Measurements from ENCODE around the gene EMC9.

The EMC9 gene, protein sequence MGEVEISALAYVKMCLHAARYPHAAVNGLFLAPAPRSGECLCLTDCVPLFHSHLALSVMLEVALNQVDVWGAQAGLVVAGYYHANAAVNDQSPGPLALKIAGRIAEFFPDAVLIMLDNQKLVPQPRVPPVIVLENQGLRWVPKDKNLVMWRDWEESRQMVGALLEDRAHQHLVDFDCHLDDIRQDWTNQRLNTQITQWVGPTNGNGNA

DNA sequence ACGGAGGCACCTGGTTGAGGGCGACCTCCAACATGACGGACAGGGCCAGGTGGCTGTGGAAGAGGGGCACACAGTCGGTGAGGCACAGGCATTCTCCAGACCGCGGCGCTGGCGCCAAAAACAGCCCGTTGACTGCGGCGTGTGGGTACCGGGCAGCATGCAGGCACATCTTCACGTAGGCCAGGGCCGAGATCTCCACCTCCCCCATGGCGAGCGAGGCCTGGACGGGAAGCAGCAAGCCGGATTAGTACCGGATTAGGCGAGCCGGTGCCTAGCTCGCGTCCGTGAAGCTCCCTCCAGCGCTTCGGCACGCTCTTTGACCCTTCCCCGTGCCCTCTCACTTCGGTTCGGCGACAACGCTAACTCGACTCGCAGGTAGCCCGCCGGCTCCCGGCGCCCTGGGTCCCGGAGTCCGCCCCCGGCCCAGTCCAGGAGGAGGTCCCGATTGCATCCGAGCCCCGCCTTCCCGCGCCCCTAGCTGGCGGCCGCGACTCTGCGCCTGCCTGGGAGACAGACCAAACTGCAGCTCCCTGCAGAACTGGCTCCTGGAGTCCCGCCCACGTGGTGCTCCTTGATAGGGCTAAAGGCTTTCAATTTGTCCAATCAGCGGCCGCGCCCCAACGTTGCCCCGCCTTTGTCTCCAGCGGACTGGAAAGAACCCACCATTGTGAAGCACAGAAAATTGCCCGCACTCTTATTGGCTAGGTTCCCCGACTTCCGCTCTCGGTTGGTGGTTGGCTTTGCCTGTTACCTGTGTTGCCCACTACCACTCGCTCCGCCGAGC is at the start of gene EMC9:
EMC9 (minus strand) TSS at position 495 of the 784 bp plus-strand sequence; CDS start at position 208, 287 bp downstream.
- peak; percentile 99 for DNase-seq (ENCODE audit: low spot score)

DNA sequence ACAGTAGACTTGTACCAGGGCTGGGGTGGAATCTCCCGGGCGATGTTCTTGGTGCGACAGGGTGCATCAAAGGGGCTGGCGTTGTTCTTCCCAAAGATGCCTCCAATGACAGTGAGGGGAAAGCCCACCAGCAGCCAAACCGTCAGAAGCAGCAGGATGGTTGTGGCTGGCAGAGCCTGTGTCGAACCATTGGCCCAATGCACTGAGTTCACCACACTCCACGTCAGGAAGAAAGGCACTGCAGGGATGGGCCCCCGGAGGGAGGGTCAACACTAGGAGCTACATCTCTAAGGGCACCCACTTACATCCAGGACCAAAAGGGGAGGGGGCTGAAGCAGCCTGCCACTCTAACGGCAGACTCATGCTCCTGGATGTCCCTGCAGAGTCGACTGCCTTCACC is 49.0 kb upstream of the EMC9 start:
- no peak for DNase-seq (ENCODE audit: low spot score)

DNA sequence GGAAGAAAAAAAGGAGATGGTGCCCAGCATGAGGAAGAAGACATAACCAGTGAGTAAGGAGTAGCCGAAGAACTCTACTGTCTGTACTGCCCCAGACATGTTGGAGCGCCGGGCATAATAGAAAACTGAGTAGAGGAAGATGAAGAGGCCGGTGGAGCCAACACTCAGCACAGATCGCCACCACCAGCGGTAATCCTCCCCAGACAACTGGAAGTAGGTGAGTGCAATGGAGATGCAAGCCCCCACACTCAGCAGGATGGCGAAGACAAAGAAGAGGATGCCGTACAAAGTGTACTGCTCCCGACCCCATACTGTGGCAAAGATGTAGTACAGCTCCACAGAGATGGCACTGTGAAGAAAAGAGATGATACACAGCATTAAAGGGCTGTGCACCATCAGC is 48.1 kb upstream of the EMC9 start:
- DNase-seq (ENCODE audit: low spot score), result no peak

DNA sequence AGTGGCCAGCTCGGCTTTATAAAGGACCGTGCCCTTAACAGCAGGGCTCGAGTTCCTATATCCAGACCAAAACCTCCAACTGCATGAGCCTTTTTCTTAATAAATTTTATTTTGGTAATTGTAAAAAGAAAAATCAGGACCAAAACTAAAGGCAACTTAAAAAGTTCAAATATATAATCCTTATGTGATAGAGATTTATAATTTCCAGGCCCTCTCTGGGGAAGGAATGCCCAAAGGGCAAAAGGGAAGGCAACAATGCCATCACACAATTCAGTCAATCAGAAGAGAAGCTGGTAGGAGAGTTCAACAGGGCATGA is 47.6 kb upstream of the EMC9 start:
- no peak for DNase-seq (ENCODE audit: low spot score)

DNA sequence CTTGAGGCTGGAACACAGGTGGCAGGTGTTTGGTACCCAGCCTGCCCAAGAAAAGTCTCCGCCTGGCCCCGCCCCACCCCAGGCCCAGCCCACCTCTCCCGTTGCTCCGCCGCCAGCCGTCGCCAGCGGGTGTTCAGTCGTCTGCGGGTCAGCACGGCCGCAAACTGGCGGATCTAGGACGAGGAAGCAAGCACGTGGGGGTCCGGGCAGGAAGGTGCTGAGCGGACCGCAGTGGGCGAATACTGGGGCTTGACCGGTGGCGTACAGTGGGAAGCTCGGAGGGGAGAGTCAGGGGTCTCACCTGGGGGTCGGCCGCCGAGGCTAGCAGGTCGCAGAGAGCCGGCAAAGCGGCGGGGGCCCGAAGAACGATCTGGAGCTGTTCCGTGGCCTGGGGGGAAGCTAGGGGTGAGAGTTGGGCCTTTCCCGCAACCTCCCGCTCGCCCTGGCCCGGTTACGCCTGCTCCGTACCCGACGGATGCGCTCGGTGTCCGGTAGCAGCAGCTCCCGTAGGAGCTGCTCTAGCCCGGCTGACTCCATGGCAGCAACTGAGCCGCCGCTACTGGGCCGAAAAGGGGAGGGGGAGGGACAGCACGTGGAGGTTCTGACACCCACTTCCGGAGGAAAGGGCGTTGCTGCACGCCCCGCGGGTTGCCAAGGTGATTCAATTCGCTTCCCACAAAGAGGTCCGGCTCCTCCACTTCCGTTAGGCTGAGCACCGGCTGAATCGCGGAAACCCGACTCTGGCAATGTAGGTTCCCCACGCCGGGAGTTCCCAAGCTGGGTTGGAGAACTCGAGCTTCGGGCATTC is 47.1 kb upstream of the EMC9 start, which contains the start of gene IPO4:
IPO4 (minus strand) TSS at position 566 of the 808 bp plus-strand sequence; CDS start at position 537, 29 bp downstream.
- DNase-seq (ENCODE audit: low spot score), result peak; percentile 96

DNA sequence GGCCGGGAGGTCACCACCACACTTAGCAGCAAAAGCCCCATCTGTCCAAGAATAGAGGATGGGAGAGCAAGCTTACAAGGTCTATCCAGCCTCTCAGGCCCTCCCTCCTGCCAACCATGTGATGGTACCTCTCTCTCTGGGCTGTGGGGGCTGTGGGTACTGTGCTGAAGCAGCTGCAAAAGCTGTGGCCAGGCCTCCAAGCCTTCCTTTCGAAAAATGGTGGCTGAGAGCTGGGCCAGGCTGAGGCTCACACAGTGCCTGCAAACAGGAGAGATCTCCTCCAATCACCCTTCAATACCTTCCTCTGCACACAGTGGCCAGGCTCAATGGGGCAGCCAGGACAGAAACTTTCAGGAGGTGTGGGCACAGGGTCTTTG is 46.1 kb upstream of the EMC9 start:
- no peak for DNase-seq (ENCODE audit: low spot score)

DNA sequence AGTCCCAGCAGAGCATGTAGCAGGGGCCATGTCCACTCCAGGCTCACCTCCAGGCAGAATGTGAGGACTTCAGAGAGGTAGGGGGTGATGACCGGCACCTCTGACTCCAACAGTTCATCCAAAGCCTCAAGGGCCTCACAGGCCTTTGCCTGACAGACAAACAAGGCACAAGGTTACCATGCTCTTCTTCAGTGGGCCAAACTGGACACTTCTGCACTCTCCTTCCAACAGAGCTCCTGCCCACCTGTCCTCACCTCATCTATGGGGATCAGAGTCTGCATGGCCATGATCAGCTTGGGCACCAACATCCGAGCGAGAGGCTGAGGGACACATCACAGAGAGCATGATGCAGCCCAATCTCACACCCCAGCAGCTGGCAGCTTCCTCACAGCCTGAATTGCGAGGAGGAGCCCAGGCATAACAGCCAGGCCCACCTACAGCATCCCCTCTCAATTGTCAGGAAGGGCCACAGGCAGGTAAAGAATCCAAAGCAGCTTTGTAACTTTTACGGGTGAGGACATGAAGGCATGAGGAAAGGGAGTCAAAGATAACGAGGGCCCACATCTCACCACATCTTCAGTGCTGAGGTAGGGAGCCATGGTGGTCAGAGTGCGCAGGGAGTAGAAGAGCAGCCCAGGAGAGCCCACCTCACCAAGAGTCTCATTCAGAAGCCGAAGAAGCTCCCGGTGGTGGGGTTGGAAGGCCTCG is 45.6 kb upstream of the EMC9 start:
- no peak for DNase-seq (ENCODE audit: low spot score)

DNA sequence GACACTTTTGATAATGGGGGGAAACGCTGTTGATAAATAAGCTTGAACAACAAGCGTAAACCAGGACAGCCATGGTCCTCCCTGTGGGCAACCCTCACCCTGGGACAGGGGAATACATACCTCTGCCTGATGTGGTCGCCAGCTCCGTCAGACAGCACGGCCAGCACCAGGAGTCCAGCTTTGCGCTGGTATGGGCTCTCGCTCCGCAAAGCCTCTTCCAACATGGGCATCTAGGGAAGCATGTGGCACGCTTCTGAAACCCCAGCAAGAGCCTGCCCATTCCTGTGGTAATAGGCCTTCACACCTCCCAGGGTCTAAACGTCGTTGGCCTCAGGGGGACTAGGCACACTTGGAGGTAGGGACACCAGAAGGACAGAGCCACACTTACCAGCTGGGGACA is 44.4 kb upstream of the EMC9 start:
- no peak for DNase-seq (ENCODE audit: low spot score)

DNA sequence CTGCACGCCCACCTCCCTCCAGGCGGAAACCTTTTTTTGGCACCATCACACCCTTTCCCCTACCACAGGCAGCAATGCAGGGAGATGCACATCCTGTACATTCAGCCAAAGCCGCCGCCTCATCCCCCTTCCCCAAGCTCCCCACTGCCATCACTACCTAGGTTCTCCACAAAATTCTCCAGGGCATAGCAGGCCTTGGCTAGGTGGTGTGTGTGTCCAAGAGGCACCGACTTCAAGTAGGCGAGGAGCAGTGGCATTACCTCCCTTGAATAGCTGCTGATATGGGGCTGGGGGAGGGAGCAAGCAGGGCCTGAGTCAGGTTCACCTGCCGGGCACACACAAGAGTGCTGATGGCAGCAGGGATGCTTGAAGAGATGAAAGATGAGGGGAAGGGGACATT is 43.6 kb upstream of the EMC9 start:
- no peak for DNase-seq (ENCODE audit: low spot score)

DNA sequence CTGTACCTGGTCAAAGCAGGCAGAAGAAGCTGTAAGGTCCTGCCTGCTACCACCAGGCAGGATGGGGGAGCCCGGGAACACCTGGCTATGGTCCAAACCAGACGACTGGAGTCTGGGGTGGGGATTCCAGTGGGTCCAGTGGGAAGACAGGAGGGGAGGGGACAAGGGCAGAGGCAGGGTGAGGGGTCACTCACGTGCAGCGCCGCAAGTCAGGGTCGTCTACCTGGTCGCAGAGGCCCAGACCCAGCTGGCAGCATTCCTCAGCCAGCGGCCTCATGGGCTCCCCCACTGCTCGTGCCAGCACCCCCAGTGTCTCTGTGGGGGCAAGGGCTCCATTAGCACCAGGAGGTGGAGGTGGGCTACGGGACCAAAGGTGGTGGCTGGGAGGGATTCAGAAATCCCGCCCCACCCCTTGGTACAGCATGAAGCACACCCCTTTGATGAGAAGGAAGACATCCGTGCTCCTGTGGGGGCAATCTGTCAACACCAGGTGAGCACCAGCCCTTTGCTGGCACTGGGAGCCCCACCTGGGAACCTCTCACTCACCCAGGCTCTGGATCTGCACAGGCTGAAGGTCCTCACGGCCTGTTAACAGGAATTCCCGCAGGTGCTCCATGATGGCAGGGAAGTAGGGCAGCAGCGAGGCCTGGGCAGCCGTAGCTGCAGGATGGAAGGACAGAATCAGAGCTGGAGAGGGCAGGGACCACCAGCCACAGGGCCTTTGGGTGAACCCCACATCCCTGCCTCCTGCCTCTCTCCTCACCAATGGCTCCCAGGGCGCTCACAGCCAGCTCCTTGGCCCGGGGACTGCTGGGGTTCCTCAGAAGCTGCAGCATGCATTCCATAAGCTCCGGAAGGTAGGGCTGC is 42.9 kb upstream of the EMC9 start:
- no peak for DNase-seq (ENCODE audit: low spot score)

DNA sequence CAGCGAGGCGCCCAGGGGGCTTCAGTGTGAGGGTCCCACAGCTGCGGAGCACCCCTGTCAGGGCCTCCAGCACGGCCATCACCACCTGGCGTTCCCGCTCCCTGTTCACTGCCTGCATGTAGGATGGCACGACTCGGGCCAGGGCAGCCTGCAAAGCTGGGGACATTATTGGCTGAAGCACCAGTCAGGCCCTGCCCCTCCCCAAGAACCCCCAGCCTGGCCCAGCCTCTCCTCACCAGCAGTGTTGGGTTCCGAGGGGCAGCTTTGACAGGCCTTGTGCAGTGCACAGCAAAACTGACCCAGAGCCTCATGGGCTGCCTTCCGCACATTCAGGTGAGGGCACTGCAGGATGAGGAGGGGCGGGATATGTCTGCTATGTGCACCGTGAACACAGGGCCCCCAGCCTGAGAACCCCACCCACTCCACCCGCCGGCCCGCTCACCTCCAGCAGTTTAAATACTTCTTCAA is 41.7 kb upstream of the EMC9 start:
- DNase-seq (ENCODE audit: low spot score), result no peak

DNA sequence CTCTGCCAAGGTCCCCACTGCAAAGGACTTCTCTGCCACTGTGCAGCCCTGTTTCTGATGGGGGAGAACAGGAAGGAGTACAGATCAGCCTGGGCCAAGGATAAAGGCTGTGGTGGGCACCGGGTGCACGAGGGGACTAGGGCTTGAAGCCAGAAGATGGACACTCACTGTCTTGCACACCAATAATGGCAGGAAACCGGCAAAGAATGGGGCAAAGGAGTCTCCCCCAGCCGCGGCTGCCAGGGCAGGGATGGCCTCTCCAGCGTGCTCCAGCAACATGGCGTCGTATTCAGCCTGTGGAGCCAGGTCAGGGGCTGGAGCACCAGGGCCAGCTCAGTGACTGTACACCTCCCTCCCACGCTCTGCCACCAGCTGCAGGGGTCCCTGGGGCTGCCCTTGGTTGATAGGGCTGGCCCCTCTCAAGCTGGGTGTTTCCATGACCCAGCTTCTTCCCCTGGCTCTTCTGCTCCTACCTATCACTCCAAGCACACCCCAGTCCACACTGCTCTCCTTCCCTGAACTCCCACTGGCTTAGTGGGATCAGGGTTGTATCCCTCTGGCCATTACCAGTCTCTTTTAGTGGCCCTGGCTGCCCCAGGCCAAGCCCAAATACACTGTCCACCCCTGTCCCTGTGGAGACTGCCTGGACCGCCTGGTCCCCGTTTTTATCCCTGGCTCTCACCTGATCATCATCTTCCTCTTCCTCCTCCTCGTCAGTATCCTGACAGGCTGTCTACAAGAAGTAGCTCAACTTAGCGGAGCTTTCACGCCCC is 40.9 kb upstream of the EMC9 start:
- DNase-seq (ENCODE audit: low spot score), result no peak

DNA sequence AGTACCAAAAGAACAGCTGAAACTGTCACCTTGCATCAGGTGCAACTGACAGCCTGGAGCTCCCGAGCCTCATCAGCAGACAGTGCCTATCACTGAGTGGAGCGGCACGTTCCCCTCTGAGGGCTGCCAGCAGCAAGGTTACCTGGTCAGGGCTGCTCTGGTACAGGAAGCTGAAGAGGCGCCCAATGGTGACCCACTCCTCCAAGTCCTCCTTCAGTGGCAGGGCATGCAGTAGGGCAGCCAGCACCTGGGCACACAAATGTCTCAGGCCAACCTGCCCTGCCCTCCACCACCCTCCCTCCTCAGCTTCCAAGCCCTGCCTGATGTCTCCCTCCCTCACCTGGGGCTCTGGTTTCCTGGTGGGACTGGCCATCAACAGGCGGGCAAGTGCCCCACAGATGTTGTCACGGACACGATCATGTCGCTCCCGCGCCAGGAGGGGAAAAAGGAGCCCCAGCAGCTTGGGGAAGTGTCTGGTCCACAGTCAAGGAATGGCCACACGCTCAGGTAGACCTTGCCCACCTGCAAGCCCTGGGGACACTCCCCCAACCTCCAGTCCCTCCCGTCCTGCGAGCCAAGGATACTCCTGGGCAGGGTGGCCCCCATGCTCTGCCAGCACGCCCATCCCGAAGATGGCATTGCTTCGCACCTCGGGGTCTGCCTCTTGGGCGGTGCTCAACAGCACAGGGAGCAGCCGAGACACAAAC is 40.1 kb upstream of the EMC9 start:
- DNase-seq (ENCODE audit: low spot score), result no peak

DNA sequence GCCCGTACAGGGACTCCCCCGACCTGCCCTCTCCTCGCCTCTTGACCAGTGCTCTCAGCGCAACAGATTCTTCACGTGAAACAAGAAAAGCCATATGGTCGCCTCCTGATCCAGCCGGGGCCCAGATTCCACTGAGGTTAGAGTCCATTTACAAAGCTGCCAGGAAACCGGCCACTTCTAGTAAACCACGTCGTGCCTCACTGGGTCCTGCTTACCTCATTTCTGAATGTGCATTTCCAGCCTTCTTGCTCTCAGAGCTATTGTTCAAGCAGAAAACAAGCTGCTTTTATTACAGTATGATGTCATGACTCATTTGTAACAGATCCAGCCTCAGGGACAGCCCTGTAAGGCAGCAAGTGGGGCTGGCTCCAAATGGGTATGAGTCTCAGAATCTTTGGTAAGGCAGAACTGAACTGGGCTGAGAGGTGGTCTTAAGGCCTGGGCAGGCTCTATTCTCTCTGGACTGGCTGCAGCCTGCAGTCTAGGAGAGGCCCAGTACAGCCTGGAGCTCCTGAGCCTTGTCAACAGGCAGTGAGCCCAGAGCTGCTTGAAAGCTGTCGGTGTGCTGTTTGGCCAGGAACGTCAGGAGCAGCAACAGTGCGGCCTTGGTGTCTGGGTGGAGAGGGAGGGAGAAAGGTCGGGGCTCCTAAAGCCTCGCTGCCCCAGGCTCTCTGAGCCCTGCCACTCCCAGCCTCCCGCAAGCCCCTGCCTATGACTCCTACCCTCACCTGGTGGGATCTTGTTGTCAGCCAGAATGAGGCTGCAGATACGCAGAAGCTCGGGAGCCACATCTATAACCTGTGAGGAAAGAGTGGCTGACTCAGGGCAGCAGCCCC is 38.8 kb upstream of the EMC9 start:
- no peak for DNase-seq (ENCODE audit: low spot score)

DNA sequence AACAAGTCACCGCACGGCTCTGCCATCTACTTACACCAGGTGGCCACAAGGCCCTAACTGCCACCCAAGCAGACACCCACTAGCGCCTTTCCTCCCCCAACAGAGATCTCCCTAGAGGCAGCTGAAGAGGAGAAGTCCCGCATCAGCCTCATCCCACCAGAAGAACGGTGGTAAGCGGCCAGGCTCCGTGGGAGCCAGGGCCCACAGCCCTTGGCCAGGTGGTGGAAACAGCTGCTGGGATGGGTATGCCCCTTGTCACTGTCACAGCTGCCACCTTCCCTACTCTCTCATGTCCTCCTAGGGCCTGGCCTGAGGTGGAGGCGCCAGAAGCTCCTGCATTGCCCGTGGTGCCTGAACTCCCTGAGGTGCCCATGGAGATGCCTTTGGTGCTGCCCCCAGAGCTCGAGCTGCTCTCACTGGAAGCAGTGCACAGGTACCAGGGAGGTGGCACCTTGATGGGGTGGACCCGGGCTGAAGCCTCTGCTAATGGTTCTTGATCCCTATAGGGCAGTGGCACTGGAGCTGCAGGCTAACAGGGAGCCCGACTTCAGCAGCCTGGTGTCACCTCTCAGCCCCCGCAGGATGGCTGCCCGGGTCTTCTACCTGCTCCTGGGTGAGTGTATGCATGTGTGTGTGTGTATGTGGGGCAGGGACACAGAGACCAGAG is 38.0 kb upstream of the EMC9 start:
- no peak for DNase-seq (ENCODE audit: low spot score)

DNA sequence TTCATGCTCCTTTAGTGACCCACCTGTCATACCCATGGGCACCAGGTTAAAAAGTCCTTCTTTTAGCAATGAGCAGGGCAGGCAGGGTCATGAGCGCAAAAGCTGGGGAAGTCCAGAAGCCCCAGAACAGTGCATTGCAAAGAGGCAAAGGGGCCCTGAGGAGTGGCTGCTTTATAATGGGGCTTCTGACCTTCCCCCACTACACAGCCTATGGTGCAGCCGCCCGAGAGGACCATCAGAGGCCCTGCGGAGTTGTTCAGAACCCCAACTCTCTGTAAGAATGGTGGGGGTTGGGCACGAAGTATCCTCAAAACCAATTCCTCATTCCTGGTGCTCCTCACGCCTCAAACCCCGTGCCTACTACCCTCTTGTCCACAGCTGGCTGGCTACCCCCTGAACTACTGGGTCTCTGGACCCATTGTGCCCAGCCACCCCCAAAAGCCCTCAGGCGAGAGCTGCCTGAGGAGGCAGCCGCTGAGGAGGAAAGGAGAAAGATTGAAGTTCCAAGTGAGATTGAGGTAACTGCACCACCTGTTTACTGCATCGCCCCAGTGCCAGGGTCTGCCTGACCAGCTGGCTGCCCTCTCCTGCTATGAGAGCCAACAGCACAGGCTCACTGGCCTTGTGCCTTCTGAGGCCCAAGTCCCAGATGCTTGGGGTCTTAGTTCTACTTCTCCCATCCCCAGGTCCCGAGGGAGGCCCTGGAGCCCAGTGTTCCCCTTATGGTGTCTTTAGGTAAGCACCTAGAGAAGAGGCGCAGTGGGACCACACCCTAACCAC is 37.2 kb upstream of the EMC9 start:
- DNase-seq (ENCODE audit: low spot score), result no peak

DNA sequence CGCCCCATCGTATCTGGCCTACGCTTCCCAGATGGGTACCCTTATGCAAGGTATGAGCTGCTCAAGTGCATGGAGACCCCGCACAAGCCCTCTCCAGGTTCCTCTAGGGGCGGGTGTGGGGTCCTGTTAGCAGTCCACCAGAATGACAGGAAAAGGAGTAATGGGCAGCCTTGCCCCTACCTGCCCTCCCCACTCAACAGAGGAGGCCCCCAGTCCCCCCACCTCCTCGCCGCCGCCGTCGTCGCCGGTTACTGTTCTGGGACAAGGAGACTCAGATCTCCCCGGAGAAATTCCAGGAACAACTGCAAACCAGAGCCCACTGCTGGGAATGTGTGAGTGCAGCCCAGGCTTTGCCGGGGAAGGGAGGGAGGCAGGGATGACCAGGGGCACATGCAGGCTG is 36.5 kb upstream of the EMC9 start:
- no peak for DNase-seq (ENCODE audit: low spot score)
